Ishikawa (cell line): ENCODE measurements around the gene ADM.

ENCODE experiments used
- CEBPB ChIP-seq: IDR thresholded peaks from 2 replicates; pipeline ENCODE4 v1.6.1; 2012
- CREB1 ChIP-seq: IDR thresholded peaks from 2 replicates; pipeline ENCODE4 v1.6.1; 2012; ENCODE audit warnings: low read depth
- EGR1 ChIP-seq: IDR thresholded peaks from 2 replicates; pipeline ENCODE4 v1.6.1; 2012
- EP300 ChIP-seq: IDR thresholded peaks from 2 replicates; pipeline ENCODE4 v1.6.1; 2012; ENCODE audit warnings: borderline replicate concordance
- FOXM1 ChIP-seq: IDR thresholded peaks from 2 replicates; pipeline ENCODE4 v1.6.1; 2012; ENCODE audit warnings: low read depth, borderline replicate concordance
- MAX ChIP-seq: IDR thresholded peaks from 2 replicates; pipeline ENCODE4 v1.6.1; 2012
- NFIC ChIP-seq: IDR thresholded peaks from 2 replicates; pipeline ENCODE4 v1.6.1; 2012
- RAD21 ChIP-seq: IDR thresholded peaks from 2 replicates; pipeline ENCODE4 v1.6.1; 2012; ENCODE audit warnings: low read depth
- REST ChIP-seq: IDR thresholded peaks from 2 replicates; pipeline ENCODE4 v1.6.1; 2012; ENCODE audit warnings: low read depth, mild to moderate bottlenecking
- TAF1 ChIP-seq: IDR thresholded peaks from 2 replicates; pipeline ENCODE4 v1.6.1; 2012; ENCODE audit warnings: low read depth, mild to moderate bottlenecking
- TCF12 ChIP-seq: IDR thresholded peaks from 2 replicates; pipeline ENCODE4 v1.6.1; 2012; ENCODE audit warnings: low read depth
- TEAD4 ChIP-seq: IDR thresholded peaks from 2 replicates; pipeline ENCODE4 v1.6.1; 2012
- USF1 ChIP-seq: IDR thresholded peaks from 2 replicates; pipeline ENCODE4 v1.6.1; 2012
- YY1 ChIP-seq: IDR thresholded peaks from 2 replicates; pipeline ENCODE4 v1.6.1; 2012; ENCODE audit warnings: low read depth
- ZBTB7A ChIP-seq: IDR thresholded peaks from 2 replicates; pipeline ENCODE4 v1.6.1; 2012; ENCODE audit warnings: low read depth

Gene ADM

GRCh38 chr11:10273738-10274137, 31.1 kb upstream of the ADM start:
- TF ChIP-seq TAF1 (no peak), TEAD4 (no peak), TCF12 (no peak), RAD21 (no peak), MAX (no peak), EGR1 (no peak), YY1 (no peak), CEBPB (no peak), EP300 (no peak), NFIC (no peak)

DNA sequence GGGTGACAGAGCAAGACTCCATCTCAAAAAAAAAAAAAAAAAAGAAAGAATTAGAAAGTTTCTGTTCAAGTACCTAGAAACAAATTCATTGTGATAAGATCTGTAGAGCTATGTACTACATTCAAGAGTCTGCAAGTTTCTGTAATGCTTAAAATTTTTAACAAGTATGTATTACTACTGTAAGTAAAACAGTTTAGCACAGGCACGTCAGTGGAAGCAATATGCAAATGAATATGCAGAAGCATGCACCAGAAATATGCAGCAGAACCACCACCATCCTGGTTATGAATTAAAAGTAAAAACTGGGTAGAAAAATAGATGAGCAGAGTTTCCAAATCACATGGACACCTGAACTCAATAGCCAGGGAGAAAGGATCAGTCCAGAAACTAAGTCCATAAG, 30.1 kb upstream of the ADM start:
- TF ChIP-seq USF1 (no peak), EGR1 (no peak), MAX (no peak), REST (no peak), EP300 (no peak), TAF1 (no peak), TEAD4 (no peak), YY1 (no peak), NFIC (no peak), ZBTB7A (no peak), TCF12 (no peak), RAD21 (no peak)

DNA sequence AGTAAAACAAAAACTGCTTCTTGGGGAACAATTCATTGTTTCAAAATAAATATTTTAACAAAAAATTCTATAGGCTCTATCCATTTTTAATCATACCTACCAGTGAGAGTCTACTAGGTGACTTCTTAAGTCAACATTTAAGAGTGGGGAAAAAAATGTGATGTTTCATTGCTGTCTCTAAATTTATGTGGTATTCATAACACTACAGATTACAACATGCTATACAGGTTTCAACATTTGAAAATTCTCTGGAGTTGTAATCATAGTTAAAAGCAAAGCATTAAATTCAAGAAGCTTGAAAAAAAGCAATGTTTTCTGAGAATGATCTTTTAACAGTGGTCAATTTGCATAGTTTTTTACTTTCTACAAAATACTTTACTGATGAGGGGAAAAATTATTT, 29.2 kb upstream of the ADM start:
- TF ChIP-seq TCF12 (no peak), TEAD4 (no peak), ZBTB7A (no peak), FOXM1 (no peak), EP300 (no peak)

DNA sequence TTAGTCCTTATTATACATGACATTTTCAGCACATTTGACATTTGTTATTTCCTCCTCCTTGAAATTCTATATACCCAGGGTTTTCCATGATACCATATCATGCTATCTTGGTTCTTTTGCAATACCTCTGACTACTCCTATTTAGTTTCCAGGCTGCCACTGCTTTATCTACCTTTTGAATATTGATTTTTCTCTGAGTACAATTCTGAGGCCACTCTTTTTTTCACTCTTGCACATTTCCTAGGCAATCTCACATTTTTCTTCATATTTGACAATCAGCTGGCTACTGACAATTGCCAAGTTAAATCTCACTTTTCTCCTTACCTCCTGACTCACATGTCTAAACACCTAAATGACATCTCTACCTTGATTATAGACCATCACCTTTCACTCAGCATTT, 22.8 kb upstream of the ADM start:
- TF ChIP-seq CREB1: no peak
- no peak for TF ChIP-seq FOXM1
- no peak for TF ChIP-seq TEAD4
- no peak for TF ChIP-seq YY1
- no peak for TF ChIP-seq REST
- TF ChIP-seq EGR1: no peak
- TF ChIP-seq RAD21: no peak
- no peak for TF ChIP-seq MAX
- TF ChIP-seq NFIC: no peak
- no peak for TF ChIP-seq TAF1
- TF ChIP-seq USF1: no peak

DNA sequence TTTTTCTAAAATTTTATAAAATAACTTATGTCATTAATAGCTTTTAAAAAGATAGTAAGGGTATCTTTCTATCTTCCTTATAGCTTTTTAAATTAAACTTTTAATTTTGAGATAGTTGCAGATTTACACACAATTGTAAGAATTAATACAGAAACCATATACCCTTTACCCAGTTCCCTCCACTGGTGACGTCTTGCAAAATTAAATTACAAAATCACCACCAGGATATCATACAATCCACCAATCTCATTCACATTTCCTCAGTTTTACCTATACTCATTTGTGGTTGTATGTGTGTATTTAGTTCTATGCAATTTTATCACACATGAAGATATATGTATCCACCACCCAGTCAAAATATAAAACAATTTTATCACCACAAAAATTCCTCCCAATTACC, 20.9 kb upstream of the ADM start:
- TF ChIP-seq ZBTB7A (no peak), TCF12 (no peak), CREB1 (no peak), RAD21 (no peak), USF1 (no peak), TEAD4 (no peak), FOXM1 (no peak), EP300 (no peak), MAX (no peak), CEBPB (no peak), REST (no peak), NFIC (no peak), EGR1 (no peak), TAF1 (no peak), YY1 (no peak)
